BJ (cell line): ENCODE data around the gene COL9A3. TPM values are rescaled to one million over a fixed set of nuclear protein-coding genes. Genes with fewer than 3 reads are reported as not detected.

ENCODE experiments used
- CTCF ChIA-PET: fragments of 350-600 bp; formaldehyde crosslinking; extraction: SDS; loops from one replicate; lab custom pipeline; 2021; ENCODE audit warnings: antibody characterized with exemption, inconsistent platforms; lab: Yijun Ruan, JAX
- POLR2A ChIA-PET: fragments of 300-600 bp; sonication (Branson Sonifier 250); formaldehyde crosslinking; extraction: SDS; loops from one replicate; lab custom pipeline; 2021; ENCODE audit warnings: antibody characterized with exemption; lab: Charles Lee
- DNase-seq: peaks from one replicate; pipeline ENCODE4 v3.0.0-alpha.2; 2011; ENCODE audit warnings: low read depth
- H3K27me3 ChIP-seq: 2 replicates; pipeline ENCODE4 v1.6.0; 2011; ENCODE audit warnings: low read length; ENCODE audit not compliant: control insufficient read depth, insufficient read depth
- H3K36me3 ChIP-seq: 2 replicates; pipeline ENCODE4 v1.5.1; 2011; ENCODE audit warnings: low read length; ENCODE audit not compliant: control insufficient read depth, insufficient read depth
- H3K4me3 ChIP-seq: 2 replicates; pipeline ENCODE4 v1.5.1; 2011; ENCODE audit warnings: low read depth, mild to moderate bottlenecking, control low read depth, low read length
- CTCF ChIP-seq: IDR thresholded peaks from 2 replicates; pipeline ENCODE4 v1.5.1; 2011; ENCODE audit warnings: low read depth, mild to moderate bottlenecking, control low read depth, inconsistent platforms, low read length, moderate library complexity; ENCODE audit not compliant: insufficient read depth
- polyA plus RNA-seq: library from polyadenylated mRNA; depleted of rRNA; stranded (reverse); fragments of >200 nt; gene quantifications from 2 replicates; pipeline ENCODE4 v1.2.3, GENCODE V29; 2011

Gene COL9A3
- polyA plus RNA-seq, 1 experiment, result 0.21 TPM

DNA sequence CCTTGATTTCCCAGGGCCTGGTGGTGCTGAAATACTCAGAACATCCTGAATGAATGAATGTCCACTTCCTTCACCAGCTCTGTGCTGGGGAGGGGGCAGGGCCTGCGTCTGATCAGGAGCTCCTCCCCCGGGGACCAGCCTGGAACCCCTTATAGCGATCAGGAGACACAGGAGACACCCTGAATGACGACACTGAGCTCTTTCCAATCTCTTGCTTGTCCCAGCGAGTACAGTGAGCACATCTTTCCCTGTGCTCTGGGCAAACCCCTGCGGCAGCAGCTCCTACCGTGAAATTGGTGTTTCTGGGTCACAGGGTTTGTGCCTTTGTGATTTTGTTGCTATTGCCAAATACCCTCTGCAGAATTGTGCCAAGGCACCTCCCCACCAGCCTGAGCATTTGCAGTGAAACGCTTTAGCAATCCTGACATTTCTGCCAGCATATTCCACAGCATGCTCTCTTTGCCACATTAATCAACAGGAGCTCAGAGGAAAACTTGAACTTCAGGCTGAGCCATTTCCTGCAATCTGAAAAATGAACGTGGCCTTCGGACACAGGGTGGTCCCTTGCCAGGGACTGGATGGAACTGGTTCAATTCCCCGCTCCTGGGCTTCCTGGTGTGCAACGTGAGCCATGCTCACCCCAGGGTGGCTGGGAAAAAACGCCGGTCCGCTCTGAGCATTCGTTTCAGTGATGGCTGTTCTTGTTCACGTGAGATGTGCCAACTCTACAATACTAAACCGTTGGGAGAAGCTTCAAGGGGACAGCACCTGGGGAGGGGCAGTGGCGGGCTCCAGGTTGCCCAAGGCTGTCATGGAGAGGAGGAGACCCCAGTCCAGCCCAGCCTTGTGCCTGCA, 43.6 kb upstream of the COL9A3 start:
- no peak for TF ChIP-seq CTCF
- ChIA-PET CTCF (interaction anchor here (0.6 to 1.3 kb wide), 5 partner anchors 9 to 273 kb away, joined by 3 to 6 read pairs (median 3); no protein-coding TSS in a partner anchor), POLR2A (no interaction called here)
- no peaks in the 10 kb centered on the region for H3K36me3 ChIP-seq
- peaks cover 4% of the 10 kb centered on the region for H3K27me3 ChIP-seq
- H3K4me3 ChIP-seq, result no peak overlapping the region
- DNase-seq, result no peak

GRCh38 chr20:62773845-62774714, 42.8 kb upstream of the COL9A3 start:
- peaks cover 4% of the 10 kb centered on the region for H3K27me3 ChIP-seq
- ChIA-PET POLR2A (no interaction called here), CTCF (interaction anchor here (1.0 to 2.6 kb wide), 3 partner anchors 17 to 106 kb away, joined by 3 to 7 read pairs (median 6); no protein-coding TSS in a partner anchor)
- H3K36me3 ChIP-seq, result no peaks in the 10 kb centered on the region
- no peak for DNase-seq
- no peak overlapping the region for H3K4me3 ChIP-seq
- no peak for TF ChIP-seq CTCF

- DNase-seq, result no peak
- TF ChIP-seq CTCF, result no peak
- Histone ChIP-seq H3K27me3 (peaks cover 4% of the 10 kb centered on the region), H3K36me3 (no peaks in the 10 kb centered on the region), H3K4me3 (no peak overlapping the region)
- ChIA-PET POLR2A (no interaction called here), CTCF (interaction anchor here (2.6 kb wide), 1 partner anchor 17 kb away, joined by 7 read pairs; no protein-coding TSS in a partner anchor)
These were observed 42.1 kb upstream of the COL9A3 start for GRCh38 chr20:62774762-62775161.

DNA sequence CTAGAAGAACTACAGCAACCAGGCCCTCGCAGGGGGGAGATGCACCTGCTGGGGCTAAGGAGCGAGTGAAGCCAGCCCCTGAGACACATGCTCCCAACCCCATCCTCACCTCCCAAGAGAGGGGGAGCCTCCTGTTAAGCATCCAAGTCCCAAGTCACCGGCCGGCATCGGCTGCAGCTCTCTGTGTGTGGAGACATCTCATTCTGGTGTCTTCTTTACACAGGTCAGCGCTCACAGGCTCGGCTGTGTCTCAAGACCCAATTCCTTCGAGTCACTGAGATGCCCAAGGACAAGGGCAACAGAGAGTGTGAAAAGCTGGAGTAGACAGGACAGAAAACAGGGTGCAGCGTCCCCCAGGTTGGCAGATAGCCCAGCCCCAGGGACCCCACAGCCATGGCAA, 41.6 kb upstream of the COL9A3 start:
- POLR2A ChIA-PET, result no interaction called here
- CTCF ChIA-PET, result interaction anchor here (2.6 kb wide), 1 partner anchor 16 kb away, joined by 7 read pairs; no protein-coding TSS in a partner anchor
- no peak for TF ChIP-seq CTCF
- H3K36me3 ChIP-seq, result no peaks in the 10 kb centered on the region
- H3K4me3 ChIP-seq, result no peak overlapping the region
- DNase-seq, result no peak
- H3K27me3 ChIP-seq, result peaks cover 4% of the 10 kb centered on the region
